A172 (cell line): ENCODE data around the gene MYH14. TPM values are rescaled to one million over a fixed set of nuclear protein-coding genes. Genes with fewer than 3 reads are reported as not detected.
"Not testable (repeated sequence)": the region's sequence is repeated elsewhere in the genome, so short reads cannot be mapped to it uniquely, and the experiment has no call there.

Experiments used
- DNase-seq: peaks from one replicate; pipeline ENCODE4 v3.0.0-alpha.2; 2015; ENCODE audit warnings: low spot score
- total RNA-seq: library from RNA; depleted of rRNA; stranded (reverse); fragments of >200 nt; shearing (Covaris generic); gene quantifications from 2 replicates; pipeline ENCODE4 v1.2.3, GENCODE V29; 2014

Gene MYH14
- total RNA-seq, 1 experiment from 2014 or later: 2.4 TPM

DNA sequence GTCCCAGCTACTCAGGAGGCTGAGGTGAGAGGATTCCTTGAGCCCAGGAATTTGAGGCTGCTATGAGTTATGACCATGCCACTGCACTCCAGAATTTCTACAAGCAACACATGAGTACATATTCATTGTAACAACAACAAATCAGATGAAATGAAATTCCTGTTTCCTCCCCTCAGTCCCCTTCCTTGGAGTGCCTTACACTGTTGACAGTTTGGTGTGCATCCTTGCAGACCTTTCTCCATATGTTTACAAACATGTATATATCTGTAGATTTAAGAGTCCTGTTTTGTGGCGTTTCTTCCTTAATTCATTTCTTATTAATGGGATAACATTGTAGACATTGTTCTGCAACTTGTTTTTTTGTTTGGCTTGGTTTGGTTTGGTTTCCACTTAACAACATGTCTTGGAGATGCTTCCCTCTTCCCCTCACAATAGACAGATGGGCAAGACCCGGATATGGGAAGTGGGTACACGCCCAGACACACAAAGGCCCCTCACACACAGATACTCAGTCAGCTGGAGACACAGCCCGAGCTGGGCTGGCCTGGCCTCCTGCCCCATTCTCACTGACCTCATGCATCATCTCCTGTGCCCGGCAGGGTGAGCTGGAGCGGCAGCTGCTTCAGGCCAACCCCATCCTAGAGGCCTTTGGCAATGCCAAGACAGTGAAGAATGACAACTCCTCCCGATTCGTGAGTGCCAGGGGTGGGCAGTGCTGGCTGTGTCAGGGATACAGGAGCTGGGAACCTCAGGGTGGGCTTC lies 21.7 kb downstream of the MYH14 start:
- DNase-seq: no peak

DNA sequence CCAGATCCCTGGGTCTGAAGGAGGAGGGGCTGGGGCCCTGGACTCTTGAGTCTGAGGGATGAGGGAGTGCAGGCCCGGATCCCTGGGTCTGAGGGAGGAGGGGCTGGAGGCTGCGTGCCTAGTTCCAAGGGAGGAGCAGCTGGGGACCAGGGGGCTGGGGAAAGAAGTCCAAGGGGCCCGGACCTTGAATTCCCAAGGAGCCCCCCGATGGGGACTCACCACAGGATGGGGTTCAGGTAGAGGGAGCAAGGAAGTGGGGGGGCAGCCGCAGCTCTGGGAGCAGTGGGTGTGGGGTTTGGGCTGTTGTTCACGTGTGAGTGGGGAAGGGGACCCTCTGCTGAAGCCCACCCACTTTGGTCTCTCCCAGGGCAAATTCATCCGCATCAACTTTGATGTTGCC lies 23.1 kb downstream of the MYH14 start:
- DNase-seq: no peak

DNA sequence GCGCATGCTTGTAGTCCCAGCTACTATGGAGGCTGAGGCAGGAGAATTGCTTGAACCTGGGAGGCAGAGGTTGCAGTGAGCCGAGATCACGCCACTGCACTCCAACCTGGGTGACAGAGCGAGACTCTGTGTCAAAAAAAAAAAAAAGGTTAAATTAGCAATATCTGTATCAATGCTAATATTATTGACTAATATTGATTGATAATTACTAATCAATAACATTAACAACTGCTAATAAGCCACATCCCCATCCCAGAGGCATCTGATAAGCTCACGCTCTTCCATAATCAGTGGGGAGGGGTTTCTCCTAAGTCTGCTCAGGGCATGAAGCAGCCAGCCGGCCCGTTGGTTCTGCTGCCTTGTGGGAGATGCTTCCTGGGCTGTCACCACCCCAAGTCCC lies 24.7 kb downstream of the MYH14 start:
- not testable (repeated sequence) for DNase-seq

DNA sequence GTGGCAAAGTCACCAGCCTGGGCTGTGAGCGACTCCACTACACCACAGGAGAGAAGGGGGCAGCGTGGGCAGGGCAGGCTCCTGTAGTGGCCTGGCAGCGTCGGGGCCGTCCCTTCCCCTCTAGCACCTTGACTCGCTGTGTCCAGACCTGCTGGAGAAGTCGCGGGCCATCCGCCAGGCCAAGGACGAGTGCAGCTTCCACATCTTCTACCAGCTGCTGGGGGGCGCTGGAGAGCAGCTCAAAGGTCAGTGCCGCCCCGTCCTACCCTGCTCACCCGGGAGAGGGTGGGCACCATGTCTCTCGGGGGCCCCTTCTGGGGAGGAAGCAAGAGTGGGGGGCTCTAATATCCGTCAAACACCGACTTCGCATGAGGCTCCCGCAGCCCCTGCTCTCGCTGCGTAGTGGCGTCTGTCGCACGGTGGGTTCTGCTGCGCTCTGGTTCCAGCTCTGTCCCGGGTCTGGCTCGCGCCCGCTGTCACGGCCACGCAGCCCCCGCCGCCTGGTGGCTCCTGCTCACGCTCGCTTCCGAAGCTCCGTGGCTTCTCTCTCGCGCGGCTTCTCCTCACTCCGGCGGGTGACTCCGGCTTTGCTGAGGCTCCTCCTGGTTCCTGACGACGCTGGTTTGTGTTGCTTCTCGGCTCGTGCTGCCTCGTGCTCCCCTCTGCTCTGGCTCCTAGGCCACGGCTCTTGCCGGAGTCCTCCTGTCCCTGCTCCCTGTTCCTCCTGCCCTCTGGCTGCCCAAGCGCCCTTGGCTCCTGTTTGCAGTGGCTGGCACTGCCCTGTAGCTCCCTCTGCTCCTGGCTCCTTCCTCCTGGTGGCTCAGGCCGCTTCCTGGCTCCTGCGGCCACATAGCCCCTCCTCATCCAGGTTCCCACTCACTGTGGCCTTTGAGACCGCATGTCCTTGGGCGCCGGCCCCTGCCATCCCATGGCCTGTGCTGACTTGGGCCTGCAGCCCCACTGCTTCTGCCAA lies 27.2 kb downstream of the MYH14 start:
- no peak for DNase-seq

DNA sequence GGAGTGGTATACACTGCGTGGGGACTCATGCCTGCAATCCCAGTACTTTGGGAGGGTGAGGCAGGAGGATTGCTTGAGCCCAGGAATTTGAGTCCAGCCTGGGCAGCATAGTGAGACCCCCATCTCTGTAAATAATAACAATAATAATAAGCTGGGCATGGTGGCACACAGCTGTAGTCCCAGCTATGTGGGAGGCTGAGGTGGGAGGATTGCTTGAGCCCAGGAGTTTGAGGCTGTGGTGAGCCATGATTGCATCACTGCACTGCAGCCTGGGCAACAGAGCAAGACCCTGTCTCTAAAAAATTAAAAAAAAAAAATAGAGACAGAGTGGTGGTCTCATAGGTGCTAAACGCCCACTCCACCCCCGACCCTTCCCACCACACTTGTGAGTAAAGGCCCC lies 28.0 kb downstream of the MYH14 start:
- not testable (repeated sequence) for DNase-seq

- DNase-seq: no peak
Measured at GRCh38 chr19:50231821-50232220, 28.4 kb downstream of the MYH14 start.

- no peak for DNase-seq
Measured at GRCh38 chr19:50232600-50232999, 29.2 kb downstream of the MYH14 start.

DNA sequence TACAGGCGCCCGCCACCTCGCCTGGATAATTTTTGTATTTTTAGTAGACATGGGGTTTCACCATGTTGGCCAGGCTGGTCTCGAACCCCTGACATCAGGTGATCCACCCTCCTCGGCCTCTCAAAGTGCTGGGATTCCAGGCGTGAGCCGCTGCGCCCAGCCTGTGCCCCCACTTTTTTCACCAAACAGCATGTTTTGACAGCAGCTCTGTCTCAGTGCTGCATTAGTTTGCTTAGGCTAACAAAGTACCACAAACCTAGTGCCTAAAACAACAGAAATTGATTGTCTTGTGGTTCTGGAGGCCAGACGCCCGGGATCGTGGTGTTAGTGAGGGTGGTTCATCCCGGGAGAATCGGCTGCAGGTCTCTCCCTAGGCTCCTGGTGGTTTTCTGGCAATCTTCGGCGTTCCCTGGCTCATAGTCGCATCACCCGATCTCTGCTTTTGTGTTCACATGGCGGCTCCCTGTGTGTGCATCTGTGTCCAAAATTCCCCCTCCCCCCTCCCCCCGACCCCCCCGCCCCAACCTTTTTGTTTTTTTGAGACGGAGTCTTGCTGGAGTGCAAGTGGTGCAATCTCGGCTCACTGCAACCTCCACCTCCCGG lies 30.0 kb downstream of the MYH14 start:
- no peak for DNase-seq

DNA sequence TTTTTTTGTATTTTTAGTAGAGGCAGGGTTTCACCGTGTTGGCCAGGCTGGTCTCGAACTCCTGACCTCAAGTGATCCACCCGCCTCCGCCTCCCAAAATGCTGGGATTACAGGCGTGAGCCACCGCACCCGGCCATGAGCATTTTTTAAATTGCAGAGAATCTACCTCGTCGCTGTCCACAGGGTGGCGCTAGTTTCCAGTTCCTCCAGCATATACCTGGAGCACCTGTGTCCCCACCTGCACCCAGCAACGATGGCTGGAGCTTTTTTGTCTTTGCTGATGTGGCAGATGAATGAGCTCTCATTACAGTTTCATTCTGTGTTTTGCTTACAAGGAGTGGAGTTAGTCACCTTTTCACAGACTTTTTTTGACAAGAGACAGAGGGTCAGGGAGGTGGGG lies 34.1 kb downstream of the MYH14 start:
- DNase-seq: not testable (repeated sequence)

- no peak for DNase-seq
Measured at GRCh38 chr19:50238043-50238442, 34.6 kb downstream of the MYH14 start.

DNA sequence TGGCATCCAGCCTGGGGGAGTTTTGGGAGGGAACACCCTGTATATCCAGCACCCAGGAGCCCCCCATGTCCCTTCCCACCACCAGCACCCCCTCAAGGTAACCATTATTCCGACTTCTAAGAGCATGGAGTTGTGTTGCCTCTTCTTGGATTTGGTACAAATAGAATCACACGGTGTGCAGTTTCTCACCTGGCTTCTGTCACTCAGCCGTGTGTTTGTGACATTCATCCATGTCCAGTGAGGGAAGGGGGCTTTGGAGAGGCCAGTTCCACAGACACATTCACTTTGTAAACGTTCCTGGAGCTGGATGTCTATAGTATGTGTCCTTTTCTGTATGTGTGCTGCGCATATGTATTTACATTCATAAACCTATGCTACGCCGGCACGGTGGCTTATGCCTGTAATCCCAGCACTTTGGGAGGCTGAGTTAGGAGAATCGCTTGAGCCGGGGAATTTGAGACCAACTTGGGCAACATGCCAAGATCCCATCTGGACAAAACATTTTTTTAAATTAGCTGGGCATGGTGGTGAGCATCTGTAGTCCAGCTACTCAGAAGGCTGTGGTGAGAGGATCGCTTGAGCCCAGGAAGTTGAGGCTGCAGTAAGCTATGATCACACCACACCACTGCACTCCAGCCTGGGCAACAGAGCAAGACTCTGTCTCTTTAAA lies 36.6 kb downstream of the MYH14 start:
- DNase-seq: no peak

DNA sequence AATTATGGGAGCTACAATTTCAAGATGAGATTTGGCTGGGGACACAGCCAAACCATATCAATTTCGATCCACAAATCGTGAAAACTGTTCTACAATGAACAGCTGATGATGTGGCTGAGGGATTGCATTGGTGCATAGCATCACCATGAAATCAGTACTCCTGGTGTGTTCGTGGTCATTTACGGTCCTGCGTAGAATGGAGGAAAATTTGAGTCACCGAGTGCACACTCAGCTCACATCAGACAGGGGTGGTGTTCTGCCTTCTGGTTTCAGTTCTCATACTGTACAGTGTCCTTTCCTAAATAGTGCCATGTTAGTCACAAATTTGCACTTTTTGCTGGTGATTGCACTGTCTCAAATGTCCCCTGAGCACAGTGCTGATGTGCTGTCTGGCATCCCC lies 39.2 kb downstream of the MYH14 start:
- DNase-seq: peak; percentile 46

DNA sequence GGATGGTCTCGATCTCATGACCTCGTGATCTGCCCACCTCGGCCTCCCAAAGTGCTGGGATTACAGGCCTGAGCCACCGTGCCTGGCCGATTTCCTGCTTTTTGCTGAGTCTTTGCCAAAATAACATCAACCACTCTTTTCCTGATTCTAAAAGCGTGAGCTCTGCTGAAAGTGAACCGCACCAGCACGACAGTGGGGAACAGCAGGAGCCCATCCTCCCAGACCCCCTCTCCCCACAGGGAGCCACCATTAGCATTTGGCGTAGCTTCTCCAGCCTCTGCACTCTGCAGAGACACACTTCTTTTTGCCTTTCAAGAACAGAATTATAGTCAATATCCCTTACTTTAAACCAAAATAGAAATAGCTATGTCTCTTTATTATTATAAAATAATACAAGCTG lies 41.3 kb downstream of the MYH14 start:
- DNase-seq: no peak

DNA sequence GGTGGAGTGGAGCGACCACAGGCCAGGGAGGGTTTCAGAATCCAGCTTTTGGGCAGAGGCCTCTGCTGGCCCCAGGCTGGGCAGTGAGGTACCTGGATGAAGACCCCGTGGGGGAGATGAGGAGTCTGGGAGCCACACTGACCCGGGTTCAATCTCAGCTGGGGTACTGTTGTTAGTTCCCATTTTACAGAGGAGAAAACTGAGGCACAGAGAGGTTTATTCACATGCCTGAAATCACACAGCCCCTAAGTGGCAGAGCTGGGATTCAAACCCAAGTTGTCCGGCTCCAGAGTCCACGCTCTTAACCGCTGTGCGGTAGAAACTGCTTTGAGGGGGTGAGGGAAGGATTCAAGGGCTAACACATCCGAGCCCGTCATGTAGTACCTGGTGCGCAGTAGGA lies 45.0 kb downstream of the MYH14 start:
- DNase-seq: no peak

DNA sequence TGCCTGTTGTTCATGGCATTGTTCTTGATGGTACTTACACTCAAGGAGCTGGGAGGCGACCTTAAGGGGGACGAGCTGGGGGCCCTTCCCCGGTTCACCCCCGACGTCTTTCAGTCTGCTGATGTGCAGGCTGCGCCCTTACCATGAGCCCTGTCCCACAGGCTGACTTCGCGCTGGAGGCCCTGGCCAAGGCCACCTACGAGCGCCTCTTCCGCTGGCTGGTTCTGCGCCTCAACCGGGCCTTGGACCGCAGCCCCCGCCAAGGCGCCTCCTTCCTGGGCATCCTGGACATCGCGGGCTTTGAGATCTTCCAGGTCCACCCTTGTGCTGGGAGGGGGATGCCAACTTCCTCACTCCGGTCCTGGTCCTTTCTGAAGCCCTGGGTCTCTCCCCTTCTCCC lies 45.4 kb downstream of the MYH14 start:
- no peak for DNase-seq

DNA sequence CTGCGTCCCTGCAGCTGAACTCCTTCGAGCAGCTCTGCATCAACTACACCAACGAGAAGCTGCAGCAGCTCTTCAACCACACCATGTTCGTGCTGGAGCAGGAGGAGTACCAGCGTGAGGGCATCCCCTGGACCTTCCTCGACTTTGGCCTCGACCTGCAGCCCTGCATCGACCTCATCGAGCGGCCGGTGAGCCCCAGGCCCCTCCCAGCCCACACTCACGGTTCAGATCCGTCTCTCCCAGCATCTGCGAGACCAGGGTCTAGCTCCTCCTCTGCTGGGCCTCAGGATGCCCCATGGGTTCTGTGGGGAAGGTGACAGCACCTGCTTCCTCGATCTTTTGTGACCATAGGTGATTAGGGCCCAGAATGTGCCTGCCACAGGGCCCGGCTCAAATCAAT lies 46.2 kb downstream of the MYH14 start:
- DNase-seq: no peak

DNA sequence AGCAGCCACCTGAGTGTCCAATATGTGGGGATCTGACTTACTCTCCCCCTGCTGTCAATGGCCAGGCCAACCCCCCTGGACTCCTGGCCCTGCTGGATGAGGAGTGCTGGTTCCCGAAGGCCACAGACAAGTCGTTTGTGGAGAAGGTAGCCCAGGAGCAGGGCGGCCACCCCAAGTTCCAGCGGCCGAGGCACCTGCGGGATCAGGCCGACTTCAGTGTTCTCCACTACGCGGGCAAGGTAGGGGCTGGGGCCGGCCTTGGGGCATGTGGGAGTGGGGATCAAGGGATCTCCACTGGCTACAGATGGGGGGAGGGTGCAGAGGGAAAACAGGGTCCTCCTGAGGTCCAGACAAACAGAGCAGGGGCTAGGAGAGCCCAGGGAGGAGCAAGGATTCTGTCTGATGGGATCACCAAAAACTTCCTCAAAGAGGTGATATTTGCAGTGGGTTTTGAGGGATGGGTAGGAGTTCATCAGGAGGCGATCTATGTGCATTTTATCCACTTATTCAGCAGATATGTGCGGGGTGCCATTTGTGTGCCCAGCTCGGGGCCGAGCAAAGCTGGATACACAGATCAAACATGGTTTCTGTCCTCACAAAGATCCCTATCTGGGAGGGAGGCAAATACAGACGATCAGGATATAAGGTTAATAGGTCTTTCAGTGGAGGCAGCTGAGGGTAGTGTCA lies 47.2 kb downstream of the MYH14 start:
- no peak for DNase-seq

DNA sequence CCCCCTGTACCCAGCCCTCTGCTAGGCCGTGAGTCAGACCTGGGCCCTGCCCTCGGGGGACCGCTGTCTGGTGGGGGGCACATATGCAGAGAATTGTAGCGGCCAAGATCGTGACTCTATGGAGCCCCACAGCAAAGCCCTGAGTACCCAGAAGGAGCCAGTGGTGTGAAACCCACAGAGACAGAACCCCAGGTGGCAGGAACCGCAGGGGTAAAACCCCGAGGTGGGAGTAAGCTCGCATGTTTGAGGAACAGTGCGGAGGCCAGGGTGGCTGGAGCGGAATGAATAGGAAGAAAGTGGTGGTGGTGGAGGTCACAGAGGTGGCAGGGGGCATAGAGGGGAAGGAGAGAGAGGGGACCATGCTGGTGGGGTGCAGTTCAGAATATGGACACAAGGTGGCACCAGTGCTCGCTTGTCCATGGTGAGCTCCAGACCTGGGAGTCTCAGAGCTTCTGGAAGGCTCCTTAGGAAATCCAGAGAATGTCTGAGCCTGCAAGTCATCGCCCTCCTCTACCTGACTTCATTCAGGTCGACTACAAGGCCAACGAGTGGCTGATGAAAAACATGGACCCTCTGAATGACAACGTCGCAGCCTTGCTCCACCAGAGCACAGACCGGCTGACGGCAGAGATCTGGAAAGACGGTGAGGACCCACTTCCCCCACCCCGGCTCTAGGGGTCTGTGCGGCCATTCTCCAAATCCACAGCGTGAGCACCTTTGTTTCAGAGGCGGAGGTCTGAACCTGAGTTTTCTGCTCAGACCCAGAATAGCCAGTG lies 48.9 kb downstream of the MYH14 start:
- no peak for DNase-seq

- DNase-seq: no peak
Measured at GRCh38 chr19:50252887-50253268, 49.5 kb downstream of the MYH14 start.

DNA sequence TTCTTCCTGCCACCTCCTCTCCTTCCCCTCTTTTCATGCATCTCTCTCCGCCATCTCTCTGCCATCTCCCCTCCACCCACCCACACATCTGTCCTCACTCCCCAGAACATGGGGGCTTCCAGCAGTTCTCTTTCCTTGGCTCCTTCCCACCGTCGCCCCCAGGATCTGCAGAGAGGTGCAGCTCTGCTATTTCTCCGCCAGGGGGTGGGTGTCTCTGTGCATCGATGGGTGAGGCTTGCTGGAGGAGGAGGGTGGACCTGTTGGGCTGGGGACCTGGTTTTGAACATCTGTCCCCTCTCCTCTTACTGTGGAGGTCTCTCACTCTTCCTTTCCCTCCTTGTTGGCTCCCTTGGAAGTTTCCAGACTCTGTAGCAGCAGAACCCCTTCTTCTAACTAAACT lies 51.7 kb downstream of the MYH14 start:
- no peak for DNase-seq

DNA sequence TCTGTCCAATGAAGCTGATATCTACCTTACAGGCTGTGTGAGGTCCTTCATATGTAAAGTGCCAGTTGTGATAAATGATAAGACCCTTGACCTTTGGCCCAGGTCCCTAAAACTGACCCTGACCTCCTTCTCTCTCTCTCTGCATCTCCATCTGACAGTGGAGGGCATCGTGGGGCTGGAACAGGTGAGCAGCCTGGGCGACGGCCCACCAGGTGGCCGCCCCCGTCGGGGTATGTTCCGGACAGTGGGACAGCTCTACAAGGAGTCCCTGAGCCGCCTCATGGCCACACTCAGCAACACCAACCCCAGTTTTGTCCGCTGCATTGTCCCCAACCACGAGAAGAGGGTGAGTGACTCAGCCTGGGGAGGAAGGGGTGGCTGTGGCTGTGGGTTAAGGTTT lies 53.7 kb downstream of the MYH14 start:
- DNase-seq: no peak
